Measurements from ENCODE around the gene SLC35D1. TPM values are rescaled to one million over a fixed set of nuclear protein-coding genes. Genes with fewer than 3 reads are reported as not detected.
A peak's percentile ranks its signal among the peaks of the same experiment; 100 is the strongest.

Gene SLC35D1
- total and polyA plus RNA-seq, 9 of the 15 experiments (the other 6 are each of a cell fraction or from before 2014, with no cell fraction given), result 2.3 to 10.4 (median 6.4) TPM

- TF ChIP-seq NFYB (IDR thresholded peaks at IDR 0.05; ENCODE audit: extremely low read depth, insufficient read length) (no peak), ESRRB (CRISPR knock-in tag; IDR thresholded peaks at IDR 0.05; ENCODE audit: borderline replicate concordance) (no peak), HDAC3 (IDR thresholded peaks at IDR 0.05; ENCODE audit: borderline replicate concordance, partially characterized antibody) (no peak), RBBP5 (IDR thresholded peaks at IDR 0.05; ENCODE audit: borderline replicate concordance, insufficient read depth, low read length, poor library complexity, severe bottlenecking) (peak; percentile 89), HNRNPLL (IDR thresholded peaks at IDR 0.05; ENCODE audit: low read depth, low read length, poor library complexity, severe bottlenecking) (no peak), THRA (IDR thresholded peaks at IDR 0.05) (no peak), TFE3 (CRISPR knock-in tag; IDR thresholded peaks at IDR 0.05) (no peak), ZNF707 (CRISPR knock-in tag; conservative IDR thresholded peaks at IDR 0.05) (no peak), SMAD3 (CRISPR knock-in tag; conservative IDR thresholded peaks at IDR 0.05) (no peak; the same call in 1 of the 2 replicates), ZNF551 (CRISPR knock-in tag; IDR thresholded peaks at IDR 0.05) (no peak), ZBTB26 (CRISPR knock-in tag; IDR thresholded peaks at IDR 0.05) (no peak), HDAC2 (IDR thresholded peaks at IDR 0.05) (0 out of 2 replicates have a peak, but pooled peaks have one; percentile 60), SETDB1 (IDR thresholded peaks at IDR 0.05; ENCODE audit: low read length) (no peak), NRF1 (conservative IDR thresholded peaks at IDR 0.05 in 1 of 2, IDR thresholded peaks at IDR 0.05 in 1 of 2) (peak; percentile 97), RBM34 (IDR thresholded peaks at IDR 0.05; ENCODE audit: borderline replicate concordance, insufficient read depth, low read length) (no peak), ZNF232 (CRISPR knock-in tag; IDR thresholded peaks at IDR 0.05) (no peak), SREBF1 (IDR thresholded peaks at IDR 0.05; ENCODE audit: borderline replicate concordance, low read depth, low read length) (no peak), CREB5 (CRISPR knock-in tag; IDR thresholded peaks at IDR 0.05) (no peak), NFATC3 (IDR thresholded peaks at IDR 0.05) (no peak), TAF7 (tag; IDR thresholded peaks at IDR 0.05) (peak; percentile 36; the same call in 1 of the 2 replicates), PPARD (CRISPR knock-in tag; IDR thresholded peaks at IDR 0.05) (no peak), SRSF1 (IDR thresholded peaks at IDR 0.05; ENCODE audit: low read depth, low read length) (no peak)
Measured at GRCh38 chr1:67053785-67054772, at the start of gene SLC35D1 (continued).
